ENCODE results near the gene TSN. TPM values are rescaled to one million over a fixed set of nuclear protein-coding genes. Genes with fewer than 3 reads are reported as not detected.

The TSN gene
- 43.7 and 44.0 TPM in 2 replicates for total RNA-seq

GRCh38 chr2:121755237-121756111, at the start of gene TSN:
Gene TSN (plus strand): TSS chr2:121755651. CDS start chr2:121755780, 129 bp downstream.

GRCh38 chr2:121736462-121737336, 18.8 kb upstream of the TSN start, which contains the start of gene NIFK:
Gene NIFK (minus strand): TSS chr2:121736875. CDS start chr2:121736850, 25 bp downstream.

Other genes with a start within 250 kb of the TSN start
- gene RNU4ATAC, start 224.8 kb upstream of the TSN start, total RNA-seq, result under 0.01 TPM in 1 of 2 replicates, not detected in the other
- gene CLASP1, start 106.2 kb upstream of the TSN start, total RNA-seq, result 50.0 and 65.4 TPM in 2 replicates
- 31.5 and 34.6 TPM in 2 replicates for gene NIFK, start 18.8 kb upstream of the TSN start, total RNA-seq